OCI-LY1 (cell line): ENCODE results near the gene TRPM3.

Source experiments
- H2AFZ ChIP-seq: fragments of 200-600 bp; sonication (generic), shearing (Covaris generic); 2 replicates; pipeline ENCODE4 v1.6.0; 2014; ENCODE audit warnings: antibody characterized with exemption, mild to moderate bottlenecking, low read length
- H3F3A ChIP-seq: fragments of 200-600 bp; sonication (generic), shearing (Covaris generic); 2 replicates; pipeline ENCODE4 v1.6.0; 2014; ENCODE audit warnings: mild to moderate bottlenecking, antibody characterized with exemption, low read length, moderate library complexity; ENCODE audit not compliant: insufficient read depth
- H3K27ac ChIP-seq: fragments of 200-600 bp; sonication (generic); 2 replicates; pipeline ENCODE4 v1.5.1; 2014; ENCODE audit warnings: low read length, mixed run types, mild to moderate bottlenecking, low read depth; ENCODE audit not compliant: poor library complexity, severe bottlenecking
- H3K27me3 ChIP-seq: fragments of 200-600 bp; sonication (generic); 2 replicates; pipeline ENCODE4 v1.6.0; 2014; ENCODE audit warnings: antibody characterized with exemption, mild to moderate bottlenecking, low read length, moderate library complexity; ENCODE audit not compliant: insufficient read depth
- H3K36me3 ChIP-seq: fragments of 200-600 bp; sonication (generic); 2 replicates; pipeline ENCODE4 v1.6.1; 2014; ENCODE audit warnings: mild to moderate bottlenecking, antibody characterized with exemption, low read length, moderate library complexity, mixed read lengths; ENCODE audit not compliant: insufficient read depth
- H3K4me1 ChIP-seq: fragments of 200-600 bp; sonication (generic); 2 replicates; pipeline ENCODE4 v1.5.1; 2014; ENCODE audit warnings: mild to moderate bottlenecking, low read length, moderate library complexity; ENCODE audit not compliant: insufficient read depth, severe bottlenecking
- H3K4me2 ChIP-seq: fragments of 200-600 bp; sonication (generic), shearing (Covaris generic); 2 replicates; pipeline ENCODE4 v1.6.1; 2014; ENCODE audit warnings: low read length
- H3K4me3 ChIP-seq: fragments of 200-600 bp; sonication (generic); 2 replicates; pipeline ENCODE4 v1.5.1; 2014; ENCODE audit warnings: low read length, low read depth, mild to moderate bottlenecking, mixed read lengths; ENCODE audit not compliant: poor library complexity, severe bottlenecking
- H3K79me2 ChIP-seq: fragments of 200-600 bp; shearing (Covaris generic); 2 replicates; pipeline ENCODE4 v1.6.1; 2016; ENCODE audit warnings: mixed run types, low read length, mixed read lengths; ENCODE audit not compliant: insufficient read depth
- H3K9ac ChIP-seq: fragments of 200-600 bp; sonication (generic), shearing (Covaris generic); 2 replicates; pipeline ENCODE4 v1.6.1; 2014; ENCODE audit warnings: mild to moderate bottlenecking, low read length, mixed read lengths
- H3K9me2 ChIP-seq: fragments of 200-600 bp; sonication (generic), shearing (Covaris generic); 2 replicates; pipeline ENCODE4 v1.6.1; 2014; ENCODE audit warnings: low read depth, mild to moderate bottlenecking, low read length, mixed read lengths
- H3K9me3 ChIP-seq: fragments of 200-600 bp; shearing (Covaris generic); 2 replicates; pipeline ENCODE4 v1.6.1; 2014; ENCODE audit warnings: low read length, mixed read lengths
- H4K20me1 ChIP-seq: fragments of 200-600 bp; sonication (generic), shearing (Covaris generic); 2 replicates; pipeline ENCODE4 v1.6.0; 2016; ENCODE audit warnings: mild to moderate bottlenecking, low read length; ENCODE audit not compliant: insufficient read depth
- CTCF ChIP-seq: fragments of 200-600 bp; sonication (generic), shearing (Covaris generic); IDR thresholded peaks from 2 replicates; pipeline ENCODE4 v1.5.1; 2017; ENCODE audit warnings: mild to moderate bottlenecking, antibody characterized with exemption, low read length, moderate library complexity, mixed read lengths
- EZH2 ChIP-seq: fragments of 200-600 bp; sonication (generic), shearing (Covaris generic); IDR thresholded peaks from 2 replicates; pipeline ENCODE4 v1.8.0; 2017; ENCODE audit warnings: borderline replicate concordance, mixed run types, mild to moderate bottlenecking, antibody characterized with exemption, low read length, moderate library complexity, mixed read lengths

Gene TRPM3

GRCh38 chr9:70615464-70616138, 505.8 kb downstream of the TRPM3 start:
- Histone ChIP-seq H4K20me1 (no peaks in the 10 kb centered on the region), H3F3A (no peaks in the 10 kb centered on the region), H3K4me3 (no peak overlapping the region), H3K9ac (no peak overlapping the region), H3K27me3 (no peaks in the 10 kb centered on the region), H3K9me3 (no peaks in the 10 kb centered on the region), H3K27ac (no peak overlapping the region), H3K9me2 (no peaks in the 10 kb centered on the region), H3K36me3 (no peaks in the 10 kb centered on the region), H3K4me1 (no peaks in the 10 kb centered on the region), H3K4me2 (no peak overlapping the region), H2AFZ (no peak overlapping the region), H3K79me2 (no peaks in the 10 kb centered on the region)
- TF ChIP-seq CTCF (no peak), EZH2 (no peak)

GRCh38 chr9:70614786-70615463, 506.5 kb downstream of the TRPM3 start:
- no peaks in the 10 kb centered on the region for H4K20me1 ChIP-seq
- H3K4me3 ChIP-seq = no peak overlapping the region
- no peaks in the 10 kb centered on the region for H3K79me2 ChIP-seq
- no peaks in the 10 kb centered on the region for H3K9me2 ChIP-seq
- no peak overlapping the region for H3K27ac ChIP-seq
- TF ChIP-seq EZH2 = no peak
- TF ChIP-seq CTCF = no peak
- H3K9me3 ChIP-seq = no peaks in the 10 kb centered on the region
- H3K36me3 ChIP-seq = no peaks in the 10 kb centered on the region
- no peaks in the 10 kb centered on the region for H3K27me3 ChIP-seq
- H3F3A ChIP-seq = no peaks in the 10 kb centered on the region
- H3K9ac ChIP-seq = no peak overlapping the region
- H3K4me1 ChIP-seq = no peaks in the 10 kb centered on the region
- no peak overlapping the region for H3K4me2 ChIP-seq
- no peak overlapping the region for H2AFZ ChIP-seq

GRCh38 chr9:70613024-70613768, 508.2 kb downstream of the TRPM3 start:
- no peak overlapping the region for H3K27ac ChIP-seq
- peaks cover 2% of the 10 kb centered on the region; the same call in 1 of the 2 replicates for H3K9me3 ChIP-seq
- H3K9me2 ChIP-seq = no peaks in the 10 kb centered on the region
- H2AFZ ChIP-seq = no peak overlapping the region
- H4K20me1 ChIP-seq = no peaks in the 10 kb centered on the region
- peaks cover 1% of the 10 kb centered on the region for H3K4me1 ChIP-seq
- no peak overlapping the region for H3K9ac ChIP-seq
- H3F3A ChIP-seq = no peaks in the 10 kb centered on the region
- no peaks in the 10 kb centered on the region for H3K27me3 ChIP-seq
- no peak overlapping the region for H3K4me2 ChIP-seq
- peaks cover 2% of the 10 kb centered on the region; the same call in 1 of the 2 replicates for H3K36me3 ChIP-seq
- H3K4me3 ChIP-seq = no peak overlapping the region
- TF ChIP-seq CTCF (no peak), EZH2 (no peak)
- H3K79me2 ChIP-seq = no peaks in the 10 kb centered on the region
